GM13977 (cell line): Measurements from ENCODE around the gene BUB1B.

Experiments used
- DNase-seq: peaks from one replicate; pipeline ENCODE4 v3.0.0; 2012; ENCODE audit warnings: low spot score
- CTCF ChIP-seq: IDR thresholded peaks from 2 replicates; pipeline ENCODE4 v1.5.1; 2012; ENCODE audit warnings: mild to moderate bottlenecking, control low read depth; ENCODE audit not compliant: insufficient read depth; ENCODE audit errors: extremely low read depth, missing control alignments
- in situ Hi-C: fragments of 300-500 bp; cut with MboI; formaldehyde crosslinking; loops from one replicate; pipeline ENCODE4 v1.12.0; 2022; ENCODE audit warnings: low sequenced_read_pairs, low pct_unique_long_range_greater_than_20kb, mixed read lengths, inconsistent platforms; ENCODE audit not compliant: unreplicated experiment

The BUB1B gene

GRCh38 chr15:40256638-40257235, 95.9 kb downstream of the BUB1B start:
- no peak for TF ChIP-seq CTCF
- in situ Hi-C loops: no loop called here
- DNase-seq: no peak

- no peak for DNase-seq
- no peak for TF ChIP-seq CTCF
- in situ Hi-C loops: no loop called here
These were observed 97.0 kb downstream of the BUB1B start for GRCh38 chr15:40257656-40258450.

GRCh38 chr15:40258544-40258943, 97.7 kb downstream of the BUB1B start:
- in situ Hi-C loops: no loop called here
- DNase-seq: no peak
- TF ChIP-seq CTCF: no peak

- no peak for DNase-seq
- no peak for TF ChIP-seq CTCF
- in situ Hi-C loops: no loop called here
These were observed 98.2 kb downstream of the BUB1B start for GRCh38 chr15:40259021-40259420.

GRCh38 chr15:40263024-40263754, 102.3 kb downstream of the BUB1B start:
- in situ Hi-C loops: no loop called here
- no peak for TF ChIP-seq CTCF
- DNase-seq: no peak

GRCh38 chr15:40264321-40265153, 103.7 kb downstream of the BUB1B start:
- no peak for TF ChIP-seq CTCF
- in situ Hi-C loops: no loop called here
- no peak for DNase-seq
